Calu3 (cell line): Measurements from ENCODE around the gene CRY1. TPM values are rescaled to one million over a fixed set of nuclear protein-coding genes. Genes with fewer than 3 reads are reported as not detected.

Experiments
- BruUV-seq: library from RNA; stranded (reverse); fragments of 400-500 nt; replicated peaks from 2 replicates; lab custom pipeline; 2021; lab: Mats Ljungman, UMichigan
- CTCF ChIA-PET: fragments of 300-600 bp; sonication (Branson Sonifier 250); formaldehyde crosslinking; loops from one replicate; lab custom pipeline; 2022; ENCODE audit warnings: antibody characterized with exemption; lab: Charles Lee
- DNase-seq: peaks from one replicate; pipeline ENCODE4 v3.0.0; 2022
- H3K27ac Mint-ChIP-seq: one replicate; pipeline ENCODE4 v1.8.0; 2022; ENCODE audit warnings: mixed read lengths; ENCODE audit not compliant: unreplicated experiment
- H3K27me3 Mint-ChIP-seq: one replicate; pipeline ENCODE4 v1.8.0; 2022; ENCODE audit warnings: mixed read lengths; ENCODE audit not compliant: unreplicated experiment
- H3K36me3 Mint-ChIP-seq: one replicate; pipeline ENCODE4 v1.8.0; 2022; ENCODE audit warnings: mild to moderate bottlenecking, moderate library complexity, mixed read lengths; ENCODE audit not compliant: insufficient read depth, unreplicated experiment
- H3K4me1 Mint-ChIP-seq: one replicate; pipeline ENCODE4 v1.8.0; 2022; ENCODE audit warnings: mild to moderate bottlenecking, low read depth, mixed read lengths; ENCODE audit not compliant: unreplicated experiment
- H3K4me3 Mint-ChIP-seq: one replicate; pipeline ENCODE4 v1.8.0; 2022; ENCODE audit warnings: mild to moderate bottlenecking, low read depth, moderate library complexity, mixed read lengths; ENCODE audit not compliant: unreplicated experiment
- H3K9me3 Mint-ChIP-seq: one replicate; pipeline ENCODE4 v1.8.0; 2022; ENCODE audit warnings: low read depth, mixed read lengths; ENCODE audit not compliant: unreplicated experiment
- intact Hi-C: fragments of 100-400 bp; cut with micrococcal nuclease; formaldehyde crosslinking; loops from one replicate; pipeline ENCODE4 v1.10.0; 2022; ENCODE audit not compliant: unreplicated experiment
- total RNA-seq: library from RNA; stranded (reverse); gene quantifications from 2 replicates; pipeline ENCODE4 v1.2.3, GENCODE V29; 2022
- TF ChIP-seq, protein P1 (sequence below): fragments of 200-600 bp; IDR thresholded peaks from one replicate; pipeline ENCODE4 v1.8.0; 2022; ENCODE audit warnings: antibody characterized with exemption; ENCODE audit not compliant: unreplicated experiment

The CRY1 gene
- total RNA-seq, 1 experiment from 2014 or later: 19.7 TPM

DNA sequence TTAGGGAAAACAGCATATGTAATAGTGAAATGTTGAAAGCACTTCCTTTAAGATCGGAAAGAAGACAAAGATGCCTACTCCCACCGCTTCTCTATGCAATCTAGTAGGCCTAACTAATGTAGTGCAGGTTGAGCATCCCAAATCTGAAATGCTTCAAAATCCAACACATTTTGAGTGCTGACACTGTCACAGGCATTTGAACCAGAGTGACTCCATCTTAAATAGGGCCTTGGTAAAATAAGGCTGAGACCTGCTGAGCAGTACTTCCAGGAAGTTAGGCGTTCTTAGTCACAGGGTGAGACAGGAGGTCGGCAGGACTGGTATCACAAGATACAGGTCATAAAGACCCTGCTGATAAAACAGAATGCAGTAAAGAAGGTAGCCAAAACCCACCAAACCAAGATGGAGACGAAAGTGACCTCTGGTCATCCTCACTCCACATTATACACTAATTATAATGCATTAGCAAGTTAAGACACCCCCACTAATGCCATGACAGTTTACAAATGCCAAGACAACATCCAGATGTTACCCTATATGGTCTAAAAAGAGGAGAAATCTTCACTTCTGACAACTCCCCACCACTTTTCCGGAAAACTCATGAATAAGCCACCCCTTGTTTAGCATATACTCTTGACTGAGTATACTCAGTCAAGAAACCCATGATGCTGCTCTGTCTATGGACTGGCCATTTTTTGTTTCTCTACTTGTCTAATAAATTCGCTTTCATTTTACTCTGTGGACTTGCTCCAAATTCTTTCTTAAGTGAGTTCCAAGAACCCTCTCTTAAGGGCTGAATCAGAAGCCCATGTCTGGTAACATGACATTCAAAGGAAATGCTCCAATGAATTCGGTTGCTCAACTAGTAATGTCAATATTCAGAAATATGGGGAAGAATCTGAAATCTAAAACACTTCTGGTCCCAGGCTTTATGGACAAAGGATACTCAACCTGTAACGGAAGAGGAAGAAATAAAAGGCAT, 59.3 kb downstream of the CRY1 start:
- H3K36me3 Mint-ChIP-seq: no peaks in the 10 kb centered on the region
- H3K4me3 Mint-ChIP-seq: no peak overlapping the region
- CTCF ChIA-PET: no interaction called here
- TF ChIP-seq, protein P1, sequence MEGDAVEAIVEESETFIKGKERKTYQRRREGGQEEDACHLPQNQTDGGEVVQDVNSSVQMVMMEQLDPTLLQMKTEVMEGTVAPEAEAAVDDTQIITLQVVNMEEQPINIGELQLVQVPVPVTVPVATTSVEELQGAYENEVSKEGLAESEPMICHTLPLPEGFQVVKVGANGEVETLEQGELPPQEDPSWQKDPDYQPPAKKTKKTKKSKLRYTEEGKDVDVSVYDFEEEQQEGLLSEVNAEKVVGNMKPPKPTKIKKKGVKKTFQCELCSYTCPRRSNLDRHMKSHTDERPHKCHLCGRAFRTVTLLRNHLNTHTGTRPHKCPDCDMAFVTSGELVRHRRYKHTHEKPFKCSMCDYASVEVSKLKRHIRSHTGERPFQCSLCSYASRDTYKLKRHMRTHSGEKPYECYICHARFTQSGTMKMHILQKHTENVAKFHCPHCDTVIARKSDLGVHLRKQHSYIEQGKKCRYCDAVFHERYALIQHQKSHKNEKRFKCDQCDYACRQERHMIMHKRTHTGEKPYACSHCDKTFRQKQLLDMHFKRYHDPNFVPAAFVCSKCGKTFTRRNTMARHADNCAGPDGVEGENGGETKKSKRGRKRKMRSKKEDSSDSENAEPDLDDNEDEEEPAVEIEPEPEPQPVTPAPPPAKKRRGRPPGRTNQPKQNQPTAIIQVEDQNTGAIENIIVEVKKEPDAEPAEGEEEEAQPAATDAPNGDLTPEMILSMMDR: no peak
- BruUV-seq: no TSS peak
- intact Hi-C loops: no loop called here
- H3K27me3 Mint-ChIP-seq: no peaks in the 10 kb centered on the region
- DNase-seq: no peak
- peaks cover 6% of the 10 kb centered on the region for H3K9me3 Mint-ChIP-seq
- H3K27ac Mint-ChIP-seq: no peak overlapping the region
- no peaks in the 10 kb centered on the region for H3K4me1 Mint-ChIP-seq

DNA sequence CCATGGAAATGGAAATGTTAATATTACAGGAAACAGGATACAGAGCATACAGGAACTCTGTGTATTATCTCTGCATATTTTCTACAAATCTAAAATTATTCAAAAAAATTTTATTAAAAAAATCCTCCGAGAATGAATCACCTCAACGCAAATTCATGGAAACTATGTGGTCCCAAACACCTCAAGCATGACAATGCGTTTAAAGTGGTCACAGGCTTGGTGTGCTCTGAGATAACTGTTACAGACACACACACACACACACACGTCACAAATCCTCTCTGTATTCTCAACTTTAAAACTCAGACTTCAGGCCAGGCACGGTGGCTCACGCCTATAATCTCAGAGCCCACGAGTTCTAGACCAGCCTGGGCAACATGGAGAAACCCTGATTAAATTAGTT, 61.1 kb downstream of the CRY1 start:
- no peak overlapping the region for H3K4me3 Mint-ChIP-seq
- H3K9me3 Mint-ChIP-seq: peaks cover 6% of the 10 kb centered on the region
- H3K27ac Mint-ChIP-seq: no peak overlapping the region
- TF ChIP-seq, protein P1: no peak
- no TSS peak for BruUV-seq
- peaks cover 7% of the 10 kb centered on the region for H3K4me1 Mint-ChIP-seq
- DNase-seq: no peak
- no peaks in the 10 kb centered on the region for H3K27me3 Mint-ChIP-seq
- CTCF ChIA-PET: no interaction called here
- intact Hi-C loops: no loop called here
- H3K36me3 Mint-ChIP-seq: no peaks in the 10 kb centered on the region

DNA sequence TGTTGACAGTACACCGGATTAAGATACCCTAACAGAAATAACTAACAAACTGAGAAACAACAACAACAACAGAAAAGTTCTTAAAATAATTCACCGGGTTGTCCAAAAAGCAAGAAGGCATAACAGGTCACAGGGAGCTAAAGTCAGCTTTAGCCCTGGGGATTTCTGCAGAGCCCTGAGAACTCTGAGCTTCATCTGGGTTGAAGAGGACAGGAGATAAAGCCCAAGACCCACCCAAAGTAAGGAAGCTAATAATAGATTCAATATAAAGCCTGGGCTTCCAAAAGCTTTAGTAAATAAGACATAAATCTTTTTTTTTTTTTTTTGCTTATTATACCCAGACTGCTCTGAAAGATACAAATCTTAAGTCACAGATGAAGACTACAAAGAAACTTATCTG, 62.3 kb downstream of the CRY1 start:
- Mint-ChIP-seq H3K4me3 (no peak overlapping the region), H3K4me1 (peaks cover 13% of the 10 kb centered on the region), H3K27ac (no peak overlapping the region), H3K27me3 (no peaks in the 10 kb centered on the region), H3K9me3 (no peaks in the 10 kb centered on the region), H3K36me3 (no peaks in the 10 kb centered on the region)
- no TSS peak for BruUV-seq
- intact Hi-C loops: no loop called here
- no peak for DNase-seq
- CTCF ChIA-PET: interaction anchor here (0.7 kb wide), 1 partner anchor 69 kb away, joined by 3 read pairs; no protein-coding TSS in a partner anchor
- TF ChIP-seq, protein P1: no peak

DNA sequence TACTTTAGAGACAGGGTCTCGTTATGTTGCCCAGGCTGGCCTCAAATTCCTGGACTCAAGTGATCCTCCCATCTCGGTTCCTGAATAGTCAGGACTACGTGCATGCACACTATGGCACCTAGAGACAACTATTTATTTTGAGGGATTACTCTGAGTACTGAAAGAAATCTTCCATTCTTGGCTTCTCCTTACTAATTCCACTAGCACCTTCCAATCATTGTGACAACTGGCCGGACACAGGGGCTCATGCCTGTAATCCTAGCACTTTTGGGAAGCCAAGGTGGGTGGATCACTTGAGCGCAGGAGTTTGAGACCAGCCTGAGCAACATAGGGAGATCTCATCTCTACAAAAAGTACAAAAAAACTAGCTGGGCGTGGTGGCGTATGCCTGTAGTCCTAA, 64.3 kb downstream of the CRY1 start:
- DNase-seq: no peak
- Mint-ChIP-seq H3K27me3 (no peaks in the 10 kb centered on the region), H3K4me3 (no peak overlapping the region), H3K36me3 (no peaks in the 10 kb centered on the region), H3K4me1 (peaks cover 16% of the 10 kb centered on the region), H3K9me3 (no peaks in the 10 kb centered on the region), H3K27ac (no peak overlapping the region)
- CTCF ChIA-PET: no interaction called here
- intact Hi-C loops: loop anchor here (5.0 kb wide), 1 partner anchor 63 kb away; the partner anchor contains the start of gene CRY1
- no TSS peak for BruUV-seq
- TF ChIP-seq, protein P1: no peak
